ENCODE data around the gene MAEL.

MAEL gene

GRCh38 chr1:167043752-167044488, 54.8 kb downstream of the MAEL start:
- Histone ChIP-seq H3K36me3 (ENCODE audit: control insufficient read depth, insufficient read depth, low read length) (no peaks in the 10 kb centered on the region), H3K4me3 (ENCODE audit: low read length) (peak overlapping the region; percentile 62), H3K27ac (ENCODE audit: low read depth, low read length) (no peak overlapping the region), H3K27me3 (ENCODE audit: control insufficient read depth, insufficient read depth, low read length) (no peaks in the 10 kb centered on the region), H3K9ac (ENCODE audit: low read length) (no peak overlapping the region), H3K4me1 (ENCODE audit: control insufficient read depth, insufficient read depth, low read length) (no peaks in the 10 kb centered on the region)

- Histone ChIP-seq H3K9ac (ENCODE audit: low read length) (no peak overlapping the region), H3K4me3 (ENCODE audit: low read length) (no peak overlapping the region), H3K36me3 (ENCODE audit: control insufficient read depth, insufficient read depth, low read length) (no peaks in the 10 kb centered on the region), H3K27ac (ENCODE audit: low read depth, low read length) (no peak overlapping the region), H3K4me1 (ENCODE audit: control insufficient read depth, insufficient read depth, low read length) (no peaks in the 10 kb centered on the region), H3K27me3 (ENCODE audit: control insufficient read depth, insufficient read depth, low read length) (no peaks in the 10 kb centered on the region)
Observed at GRCh38 chr1:167051907-167052306, 62.8 kb downstream of the MAEL start.

GRCh38 chr1:167052389-167052788, 63.3 kb downstream of the MAEL start:
- Histone ChIP-seq H3K9ac (ENCODE audit: low read length) (no peak overlapping the region), H3K27ac (ENCODE audit: low read depth, low read length) (no peak overlapping the region), H3K4me1 (ENCODE audit: control insufficient read depth, insufficient read depth, low read length) (no peaks in the 10 kb centered on the region), H3K36me3 (ENCODE audit: control insufficient read depth, insufficient read depth, low read length) (no peaks in the 10 kb centered on the region), H3K27me3 (ENCODE audit: control insufficient read depth, insufficient read depth, low read length) (no peaks in the 10 kb centered on the region), H3K4me3 (ENCODE audit: low read length) (no peak overlapping the region)

- H3K4me3 ChIP-seq (ENCODE audit: low read length): no peak overlapping the region
- H3K27me3 ChIP-seq (ENCODE audit: control insufficient read depth, insufficient read depth, low read length): no peaks in the 10 kb centered on the region
- H3K36me3 ChIP-seq (ENCODE audit: control insufficient read depth, insufficient read depth, low read length): no peaks in the 10 kb centered on the region
- H3K9ac ChIP-seq (ENCODE audit: low read length): no peak overlapping the region
- peaks cover 5% of the 10 kb centered on the region for H3K4me1 ChIP-seq (ENCODE audit: control insufficient read depth, insufficient read depth, low read length)
- H3K27ac ChIP-seq (ENCODE audit: low read depth, low read length): no peak overlapping the region
Observed at GRCh38 chr1:167054531-167054930, 65.5 kb downstream of the MAEL start.

GRCh38 chr1:167054946-167055630, 66.0 kb downstream of the MAEL start:
- Histone ChIP-seq H3K36me3 (ENCODE audit: control insufficient read depth, insufficient read depth, low read length) (no peaks in the 10 kb centered on the region), H3K4me1 (ENCODE audit: control insufficient read depth, insufficient read depth, low read length) (peaks cover 5% of the 10 kb centered on the region), H3K4me3 (ENCODE audit: low read length) (no peak overlapping the region), H3K27me3 (ENCODE audit: control insufficient read depth, insufficient read depth, low read length) (no peaks in the 10 kb centered on the region), H3K9ac (ENCODE audit: low read length) (no peak overlapping the region), H3K27ac (ENCODE audit: low read depth, low read length) (no peak overlapping the region)

GRCh38 chr1:167056529-167057231, 67.6 kb downstream of the MAEL start:
- Histone ChIP-seq H3K4me1 (ENCODE audit: control insufficient read depth, insufficient read depth, low read length) (peaks cover 5% of the 10 kb centered on the region), H3K36me3 (ENCODE audit: control insufficient read depth, insufficient read depth, low read length) (no peaks in the 10 kb centered on the region), H3K4me3 (ENCODE audit: low read length) (no peak overlapping the region), H3K27ac (ENCODE audit: low read depth, low read length) (no peak overlapping the region), H3K27me3 (ENCODE audit: control insufficient read depth, insufficient read depth, low read length) (no peaks in the 10 kb centered on the region), H3K9ac (ENCODE audit: low read length) (no peak overlapping the region)

GRCh38 chr1:167057241-167057688, 68.2 kb downstream of the MAEL start:
- Histone ChIP-seq H3K36me3 (ENCODE audit: control insufficient read depth, insufficient read depth, low read length) (no peaks in the 10 kb centered on the region), H3K9ac (ENCODE audit: low read length) (no peak overlapping the region), H3K27me3 (ENCODE audit: control insufficient read depth, insufficient read depth, low read length) (no peaks in the 10 kb centered on the region), H3K4me1 (ENCODE audit: control insufficient read depth, insufficient read depth, low read length) (peaks cover 5% of the 10 kb centered on the region), H3K4me3 (ENCODE audit: low read length) (no peak overlapping the region), H3K27ac (ENCODE audit: low read depth, low read length) (no peak overlapping the region)

GRCh38 chr1:167059045-167059808, 70.1 kb downstream of the MAEL start:
- Histone ChIP-seq H3K9ac (ENCODE audit: low read length) (peak overlapping the region; percentile 17), H3K27ac (ENCODE audit: low read depth, low read length) (no peak overlapping the region)

GRCh38 chr1:167059809-167060107, 70.7 kb downstream of the MAEL start:
- peaks cover 5% of the 10 kb centered on the region for H3K4me1 ChIP-seq (ENCODE audit: control insufficient read depth, insufficient read depth, low read length)
- no peaks in the 10 kb centered on the region for H3K36me3 ChIP-seq (ENCODE audit: control insufficient read depth, insufficient read depth, low read length)
- no peaks in the 10 kb centered on the region for H3K27me3 ChIP-seq (ENCODE audit: control insufficient read depth, insufficient read depth, low read length)
- no peak overlapping the region for H3K9ac ChIP-seq (ENCODE audit: low read length)
- no peak overlapping the region for H3K4me3 ChIP-seq (ENCODE audit: low read length)
- no peak overlapping the region for H3K27ac ChIP-seq (ENCODE audit: low read depth, low read length)

More at GRCh38 chr1:167059045-167059808, 70.1 kb downstream of the MAEL start:
- Histone ChIP-seq H3K36me3 (ENCODE audit: control insufficient read depth, insufficient read depth, low read length) (no peaks in the 10 kb centered on the region), H3K27me3 (ENCODE audit: control insufficient read depth, insufficient read depth, low read length) (no peaks in the 10 kb centered on the region), H3K4me3 (ENCODE audit: low read length) (peak overlapping the region; percentile 57), H3K4me1 (ENCODE audit: control insufficient read depth, insufficient read depth, low read length) (peaks cover 5% of the 10 kb centered on the region)

- no peaks in the 10 kb centered on the region for H3K27me3 ChIP-seq (ENCODE audit: control insufficient read depth, insufficient read depth, low read length)
- H3K27ac ChIP-seq (ENCODE audit: low read depth, low read length): no peak overlapping the region
- peaks cover 5% of the 10 kb centered on the region for H3K4me1 ChIP-seq (ENCODE audit: control insufficient read depth, insufficient read depth, low read length)
- no peaks in the 10 kb centered on the region for H3K36me3 ChIP-seq (ENCODE audit: control insufficient read depth, insufficient read depth, low read length)
- no peak overlapping the region for H3K9ac ChIP-seq (ENCODE audit: low read length)
- H3K4me3 ChIP-seq (ENCODE audit: low read length): no peak overlapping the region
Observed at GRCh38 chr1:167060141-167061072, 71.3 kb downstream of the MAEL start.

GRCh38 chr1:167061073-167061464, 72.0 kb downstream of the MAEL start:
- H3K27me3 ChIP-seq (ENCODE audit: control insufficient read depth, insufficient read depth, low read length): no peaks in the 10 kb centered on the region
- no peaks in the 10 kb centered on the region for H3K36me3 ChIP-seq (ENCODE audit: control insufficient read depth, insufficient read depth, low read length)
- no peak overlapping the region for H3K9ac ChIP-seq (ENCODE audit: low read length)
- no peak overlapping the region for H3K27ac ChIP-seq (ENCODE audit: low read depth, low read length)
- H3K4me3 ChIP-seq (ENCODE audit: low read length): no peak overlapping the region
- peaks cover 5% of the 10 kb centered on the region for H3K4me1 ChIP-seq (ENCODE audit: control insufficient read depth, insufficient read depth, low read length)
